Measurements from ENCODE around the gene PYGB. TPM values are rescaled to one million over a fixed set of nuclear protein-coding genes. Genes with fewer than 3 reads are reported as not detected.
A peak's percentile ranks its signal among the peaks of the same experiment; 100 is the strongest.

PYGB gene
- total RNA-seq, 4 donors from 2014 or later: 71.6 to 119 (median 78.6) TPM

DNA sequence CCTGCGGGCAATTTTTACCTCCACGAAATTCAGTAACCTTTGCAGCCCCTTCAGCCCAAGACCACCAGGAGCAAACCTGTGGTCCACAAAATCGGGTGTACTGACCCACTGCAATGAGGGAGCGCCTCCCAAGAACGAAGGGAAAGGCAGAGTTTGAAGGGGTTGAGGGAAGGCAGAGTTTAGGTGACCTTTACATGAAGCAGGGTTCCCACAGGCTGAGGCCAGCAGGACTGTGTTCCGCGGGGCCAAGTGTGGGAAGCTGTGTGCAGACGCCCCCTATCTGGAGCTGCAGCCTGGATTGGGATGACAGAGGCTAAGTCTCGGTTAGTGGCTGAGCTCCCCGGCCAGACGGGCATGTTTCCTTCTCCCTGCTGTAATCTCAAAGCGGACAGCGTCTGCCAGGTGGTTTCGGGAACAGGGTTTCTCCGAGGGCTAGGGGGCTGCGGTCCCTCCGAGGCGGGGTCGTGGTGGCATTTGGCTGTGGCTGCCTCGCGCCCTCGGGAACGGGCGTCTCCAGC lies 826 bp upstream of the PYGB start:
- H3K4me3 ChIP-seq: peak overlapping the region; percentile 54 to 92 (median 90)
- TF ChIP-seq EP300 (IDR thresholded peaks at IDR 0.05) (no peak), POLR2A (IDR thresholded peaks at IDR 0.05) (no peak)
- TF ChIP-seq, protein P1, sequence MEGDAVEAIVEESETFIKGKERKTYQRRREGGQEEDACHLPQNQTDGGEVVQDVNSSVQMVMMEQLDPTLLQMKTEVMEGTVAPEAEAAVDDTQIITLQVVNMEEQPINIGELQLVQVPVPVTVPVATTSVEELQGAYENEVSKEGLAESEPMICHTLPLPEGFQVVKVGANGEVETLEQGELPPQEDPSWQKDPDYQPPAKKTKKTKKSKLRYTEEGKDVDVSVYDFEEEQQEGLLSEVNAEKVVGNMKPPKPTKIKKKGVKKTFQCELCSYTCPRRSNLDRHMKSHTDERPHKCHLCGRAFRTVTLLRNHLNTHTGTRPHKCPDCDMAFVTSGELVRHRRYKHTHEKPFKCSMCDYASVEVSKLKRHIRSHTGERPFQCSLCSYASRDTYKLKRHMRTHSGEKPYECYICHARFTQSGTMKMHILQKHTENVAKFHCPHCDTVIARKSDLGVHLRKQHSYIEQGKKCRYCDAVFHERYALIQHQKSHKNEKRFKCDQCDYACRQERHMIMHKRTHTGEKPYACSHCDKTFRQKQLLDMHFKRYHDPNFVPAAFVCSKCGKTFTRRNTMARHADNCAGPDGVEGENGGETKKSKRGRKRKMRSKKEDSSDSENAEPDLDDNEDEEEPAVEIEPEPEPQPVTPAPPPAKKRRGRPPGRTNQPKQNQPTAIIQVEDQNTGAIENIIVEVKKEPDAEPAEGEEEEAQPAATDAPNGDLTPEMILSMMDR (IDR thresholded peaks at IDR 0.05): peak in 4 of 5 experiments; percentile 33 to 54 (median 48)
- 10 to 13% methylated on average over 19 to 24 of the region's 24 CpGs for WGBS, 2 donors
- peak overlapping the region; percentile 78 to 96 (median 88) for H3K27ac ChIP-seq
- peak; percentile 52 to 75 for DNase-seq (ENCODE audit: low spot score in 2 of 2)
- H3K36me3 ChIP-seq: no peaks in the 10 kb centered on the region
- no peaks in the 10 kb centered on the region for H3K9me3 ChIP-seq
- peaks cover 0 to 48% (median 25%) of the 10 kb centered on the region in 4 donors for H3K4me1 ChIP-seq
- H3K27me3 ChIP-seq: no peaks in the 10 kb centered on the region

DNA sequence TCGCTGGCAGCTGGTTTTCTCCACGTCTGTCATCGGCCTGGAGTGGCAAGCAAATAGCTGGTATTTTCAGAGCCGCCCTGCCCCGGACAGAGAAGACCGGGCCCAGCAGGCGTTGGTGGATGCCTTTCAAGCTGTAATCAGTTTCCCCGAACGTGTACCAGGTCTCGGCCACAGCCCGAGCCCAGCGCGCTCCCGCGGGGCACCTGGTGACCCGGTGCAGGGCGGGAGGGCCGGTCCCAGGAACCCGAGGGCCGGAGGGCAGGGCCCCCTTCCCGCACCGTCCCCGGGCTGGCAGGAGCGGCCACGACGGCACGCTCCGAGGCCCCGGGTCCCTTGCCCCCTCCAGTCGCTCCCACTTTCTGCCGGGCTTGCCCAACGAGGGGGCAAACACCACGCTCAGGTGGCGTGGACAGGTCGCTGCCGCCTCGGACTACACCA lies 348 bp upstream of the PYGB start:
- Histone ChIP-seq H3K9me3 (no peaks in the 10 kb centered on the region), H3K27me3 (no peaks in the 10 kb centered on the region), H3K4me1 (peaks cover 0 to 53% (median 25%) of the 10 kb centered on the region in 4 donors), H3K36me3 (no peaks in the 10 kb centered on the region), H3K27ac (peak overlapping the region; percentile 78 to 96 (median 88)), H3K4me3 (peak overlapping the region; percentile 54 to 92 (median 90))
- 1% methylated on average over 17 of the region's 37 CpGs; no CpG with 5 or more reads in 1 of the 2 donors for WGBS, 2 donors
- no peak for DNase-seq (ENCODE audit: low spot score in 2 of 2)
- TF ChIP-seq POLR2A (IDR thresholded peaks at IDR 0.05) (no peak), EP300 (IDR thresholded peaks at IDR 0.05) (no peak)
- TF ChIP-seq, protein P1 (IDR thresholded peaks at IDR 0.05): no peak

DNA sequence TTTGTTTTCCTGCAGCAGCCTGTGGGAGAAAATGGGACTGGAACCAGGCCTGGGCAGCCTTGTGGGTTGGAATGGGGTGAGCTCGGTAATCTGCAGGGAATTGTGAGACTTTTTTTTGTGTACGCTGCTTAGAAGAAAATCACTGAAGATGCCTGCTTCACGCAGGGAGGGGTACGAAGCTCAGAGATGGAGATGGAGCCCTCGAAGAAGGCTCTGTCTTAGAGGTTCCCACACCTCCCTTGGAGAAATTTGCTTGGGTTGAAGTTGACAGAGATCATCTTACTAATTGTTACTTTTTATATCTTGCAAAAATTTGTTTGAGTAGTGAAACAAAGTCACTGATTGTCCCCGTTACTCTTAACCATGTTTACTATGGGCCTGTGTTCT lies 894 bp downstream of the PYGB start:
- Histone ChIP-seq H3K27me3 (no peaks in the 10 kb centered on the region), H3K4me3 (peak overlapping the region; percentile 54 to 92 (median 90)), H3K9me3 (no peaks in the 10 kb centered on the region), H3K36me3 (no peaks in the 10 kb centered on the region), H3K4me1 (peaks cover 0 to 58% (median 25%) of the 10 kb centered on the region in 4 donors), H3K27ac (peak overlapping the region; percentile 78 to 96 (median 84))
- DNase-seq (ENCODE audit: low spot score in 2 of 2): no peak
- WGBS, 2 donors: 2 to 4% methylated on average over 6 of the region's 6 CpGs
- TF ChIP-seq EP300 (IDR thresholded peaks at IDR 0.05) (no peak), POLR2A (IDR thresholded peaks at IDR 0.05) (no peak)
- TF ChIP-seq, protein P1 (IDR thresholded peaks at IDR 0.05): no peak

- H3K27me3 ChIP-seq: no peaks in the 10 kb centered on the region
- TF ChIP-seq, protein P1 (IDR thresholded peaks at IDR 0.05): no peak
- TF ChIP-seq POLR2A (IDR thresholded peaks at IDR 0.05) (no peak), EP300 (IDR thresholded peaks at IDR 0.05) (no peak)
- H3K4me3 ChIP-seq: peak overlapping the region; percentile 54 to 92 (median 90)
- 48 to 49% methylated on average over 9 of the region's 9 CpGs for WGBS, 2 donors
- DNase-seq (ENCODE audit: low spot score in 2 of 2): no peak
- no peaks in the 10 kb centered on the region for H3K36me3 ChIP-seq
- H3K27ac ChIP-seq: peak overlapping the region in 3 of 4 donors; percentile 78 to 96 (median 83)
- H3K9me3 ChIP-seq: no peaks in the 10 kb centered on the region
- H3K4me1 ChIP-seq: peaks cover 0 to 58% (median 28%) of the 10 kb centered on the region in 4 donors
These were observed 1.5 kb downstream of the PYGB start for GRCh38 chr20:25249198-25249931.

DNA sequence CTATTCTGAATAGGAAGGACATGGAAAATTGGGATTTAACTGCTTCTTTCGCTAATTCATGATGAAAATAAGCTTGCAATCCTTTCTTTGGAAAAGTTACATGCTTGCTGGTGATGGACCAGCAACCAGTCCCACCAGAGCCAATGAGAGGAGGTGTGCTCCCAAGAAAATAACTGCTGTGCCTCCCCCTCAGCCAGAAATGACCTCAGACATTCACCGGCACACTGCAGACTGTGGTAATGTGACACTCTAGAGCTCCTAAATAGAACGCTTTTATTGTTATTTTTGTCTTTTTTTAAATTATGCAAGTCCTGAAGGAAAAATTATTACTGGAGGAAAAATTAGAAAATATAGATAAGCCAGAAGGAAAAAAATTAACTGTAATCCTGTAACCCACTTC lies 2.6 kb downstream of the PYGB start:
- TF ChIP-seq, protein P1 (IDR thresholded peaks at IDR 0.05): no peak
- TF ChIP-seq POLR2A (IDR thresholded peaks at IDR 0.05) (no peak), EP300 (IDR thresholded peaks at IDR 0.05) (no peak)
- no peak for DNase-seq (ENCODE audit: low spot score in 2 of 2)
- no peak overlapping the region for H3K4me3 ChIP-seq
- H3K4me1 ChIP-seq: peaks cover 0 to 68% (median 31%) of the 10 kb centered on the region in 4 donors
- 58 to 64% methylated on average over 3 of the region's 3 CpGs for WGBS, 2 donors
- no peaks in the 10 kb centered on the region for H3K27me3 ChIP-seq
- no peaks in the 10 kb centered on the region for H3K36me3 ChIP-seq
- no peaks in the 10 kb centered on the region for H3K9me3 ChIP-seq
- H3K27ac ChIP-seq: peak overlapping the region in 1 of 4 donors; percentile 0

Measured in tibial nerve (tissue), 4 donors.